Suprapubic skin (tissue), 4 donors: ENCODE results near the gene POLE.

Source experiments
- EP300 ChIP-seq: sonication (generic); formaldehyde crosslinking; IDR thresholded peaks from one replicate; pipeline ENCODE4 v1.6.1; 2017; ENCODE audit warnings: antibody characterized with exemption
- POLR2A ChIP-seq, 2 donors: fragments of 450-650 bp; IDR thresholded peaks; one replicate each; pipeline ENCODE4 v1.6.1; 2017; ENCODE audit warnings: antibody characterized with exemption in 2 of 2, mild to moderate bottlenecking in 2 of 2, moderate library complexity in 2 of 2
- POLR2AphosphoS5 ChIP-seq, 3 donors: sonication (generic); formaldehyde crosslinking; IDR thresholded peaks; one replicate each; pipeline ENCODE4 v1.6.1; 2017; ENCODE audit warnings: antibody characterized with exemption in 3 of 3
- TF ChIP-seq, protein P1 (sequence below), 2 donors: fragments of 200-600 bp in 1 of 2; fragments of 450-650 bp in 1 of 2; sonication (generic) in 1 of 2; IDR thresholded peaks; one replicate each; pipeline ENCODE4 v1.5.1; 2016 to 2019; ENCODE audit warnings: antibody characterized with exemption in 2 of 2, mild to moderate bottlenecking in 1 of 2, moderate library complexity in 1 of 2

DNA sequence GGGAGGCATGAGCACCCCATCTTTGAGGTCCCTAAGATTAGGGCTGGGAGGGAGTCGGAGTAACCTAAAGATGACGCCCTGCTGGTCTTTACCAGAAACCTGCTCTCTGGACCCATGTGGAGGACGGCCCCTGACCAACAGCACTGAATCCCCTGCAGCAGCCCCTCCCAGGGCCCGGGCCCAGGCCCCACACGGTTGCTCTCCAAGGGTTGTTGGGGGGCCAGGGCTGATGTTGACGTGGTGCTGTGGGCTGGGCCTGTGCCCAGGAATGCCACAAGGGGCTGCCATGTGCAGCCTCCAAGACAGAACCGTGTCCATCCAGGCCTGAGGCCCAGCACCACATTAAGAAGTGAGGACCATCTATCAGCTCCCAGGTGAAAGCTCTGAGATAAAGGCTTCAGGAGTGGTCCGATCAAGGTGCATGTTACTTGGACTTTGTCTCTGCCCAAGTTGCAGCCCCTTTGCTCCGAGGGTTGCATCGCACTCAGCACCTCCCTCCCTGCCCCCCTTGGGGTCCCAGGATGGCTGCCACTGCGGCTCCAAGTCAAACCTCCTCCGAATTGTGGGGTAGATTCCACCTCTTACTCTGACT lies 106.3 kb downstream of the POLE start:
- no peak for TF ChIP-seq POLR2A (IDR thresholded peaks at IDR 0.05)
- TF ChIP-seq, protein P1, sequence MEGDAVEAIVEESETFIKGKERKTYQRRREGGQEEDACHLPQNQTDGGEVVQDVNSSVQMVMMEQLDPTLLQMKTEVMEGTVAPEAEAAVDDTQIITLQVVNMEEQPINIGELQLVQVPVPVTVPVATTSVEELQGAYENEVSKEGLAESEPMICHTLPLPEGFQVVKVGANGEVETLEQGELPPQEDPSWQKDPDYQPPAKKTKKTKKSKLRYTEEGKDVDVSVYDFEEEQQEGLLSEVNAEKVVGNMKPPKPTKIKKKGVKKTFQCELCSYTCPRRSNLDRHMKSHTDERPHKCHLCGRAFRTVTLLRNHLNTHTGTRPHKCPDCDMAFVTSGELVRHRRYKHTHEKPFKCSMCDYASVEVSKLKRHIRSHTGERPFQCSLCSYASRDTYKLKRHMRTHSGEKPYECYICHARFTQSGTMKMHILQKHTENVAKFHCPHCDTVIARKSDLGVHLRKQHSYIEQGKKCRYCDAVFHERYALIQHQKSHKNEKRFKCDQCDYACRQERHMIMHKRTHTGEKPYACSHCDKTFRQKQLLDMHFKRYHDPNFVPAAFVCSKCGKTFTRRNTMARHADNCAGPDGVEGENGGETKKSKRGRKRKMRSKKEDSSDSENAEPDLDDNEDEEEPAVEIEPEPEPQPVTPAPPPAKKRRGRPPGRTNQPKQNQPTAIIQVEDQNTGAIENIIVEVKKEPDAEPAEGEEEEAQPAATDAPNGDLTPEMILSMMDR (IDR thresholded peaks at IDR 0.05): no peak
- TF ChIP-seq POLR2AphosphoS5 (IDR thresholded peaks at IDR 0.05): no peak
- no peak for TF ChIP-seq EP300
